GM18951 (cell line): ENCODE measurements around the gene TACR1.

Source experiments
- POLR2A ChIP-seq: IDR thresholded peaks from 4 replicates; pipeline ENCODE4 v1.6.1; 2011; ENCODE audit warnings: mild to moderate bottlenecking; ENCODE audit not compliant: insufficient read length, insufficient read depth; ENCODE audit errors: extremely low read depth
- in situ Hi-C: fragments of 300-500 bp; cut with MboI; formaldehyde crosslinking; loops from one replicate; pipeline ENCODE4 v1.12.0; 2022; ENCODE audit warnings: low sequenced_read_pairs, mixed read lengths, inconsistent platforms; ENCODE audit not compliant: unreplicated experiment

TACR1 gene

DNA sequence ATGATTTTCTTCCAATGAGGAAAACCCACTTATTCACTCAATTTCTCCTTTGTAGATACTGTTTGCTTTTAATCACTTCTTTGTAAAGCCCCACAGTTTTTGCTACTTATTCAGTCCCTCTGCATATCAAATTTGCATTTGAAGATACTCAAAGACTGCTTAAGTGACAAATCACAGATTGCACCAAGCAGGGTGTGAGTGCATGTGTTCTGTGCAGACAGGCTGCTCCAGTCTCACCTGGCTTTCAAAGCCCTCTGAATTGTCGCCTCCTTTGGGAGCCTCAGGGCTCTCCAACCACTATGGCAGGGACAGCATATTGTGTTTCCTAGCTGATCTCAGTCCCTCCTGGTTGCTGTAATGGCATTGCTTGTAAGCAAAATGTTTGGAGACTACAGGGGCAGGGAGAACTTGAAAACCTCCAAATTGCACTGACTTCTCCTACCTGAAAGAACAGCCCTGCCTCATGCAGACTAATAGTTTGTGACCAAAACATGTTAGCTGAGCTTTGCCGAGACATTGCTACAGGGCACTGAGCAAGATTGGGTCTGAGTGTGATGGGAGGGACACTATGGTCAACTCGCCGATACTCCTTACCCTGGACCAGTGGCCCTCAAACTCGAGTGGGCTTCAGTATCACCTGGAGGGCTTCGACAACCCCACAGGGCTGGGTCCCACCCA is 144.0 kb downstream of the TACR1 start:
- in situ Hi-C loops = no loop called here
- no peak for TF ChIP-seq POLR2A

GRCh38 chr2:75054296-75054695 is 145.0 kb downstream of the TACR1 start:
- TF ChIP-seq POLR2A = no peak
- in situ Hi-C loops = loop anchor here (5.0 kb wide), 1 partner anchor 137 kb away; no protein-coding TSS in a partner anchor

DNA sequence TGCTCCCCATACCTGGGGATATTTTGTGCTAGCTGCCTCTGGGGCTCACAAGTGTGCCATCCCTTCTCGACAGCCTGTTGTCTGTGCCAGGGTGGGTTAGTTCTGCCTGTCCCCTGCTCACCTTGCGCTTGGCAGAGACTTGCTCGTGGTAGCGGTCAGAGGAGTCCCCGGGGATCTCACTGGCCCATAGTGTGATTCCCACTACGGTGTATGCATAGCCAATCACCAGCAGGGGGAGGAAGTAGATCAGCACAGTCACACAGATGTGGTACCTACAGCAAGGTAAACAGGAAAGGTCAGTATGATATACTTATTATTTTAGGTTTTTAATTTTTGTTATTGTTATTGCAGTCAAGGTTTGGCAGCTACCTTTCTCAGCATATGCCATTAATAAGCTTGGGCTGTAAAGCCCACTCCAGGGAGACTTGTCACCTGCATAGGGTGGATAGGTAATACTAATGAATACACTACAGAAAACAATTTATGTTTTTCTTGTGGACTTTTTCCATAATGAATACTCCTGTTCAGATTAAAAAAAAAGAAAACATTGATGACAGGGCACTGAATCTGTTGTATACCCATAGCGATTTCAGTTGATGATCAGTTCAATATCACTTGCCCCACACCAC is 145.7 kb downstream of the TACR1 start:
- in situ Hi-C loops = loop anchor here (5.0 kb wide), 1 partner anchor 136 kb away; no protein-coding TSS in a partner anchor
- TF ChIP-seq POLR2A = no peak

GRCh38 chr2:75047992-75048625 is 151.2 kb downstream of the TACR1 start:
- in situ Hi-C loops = no loop called here
- TF ChIP-seq POLR2A = no peak

DNA sequence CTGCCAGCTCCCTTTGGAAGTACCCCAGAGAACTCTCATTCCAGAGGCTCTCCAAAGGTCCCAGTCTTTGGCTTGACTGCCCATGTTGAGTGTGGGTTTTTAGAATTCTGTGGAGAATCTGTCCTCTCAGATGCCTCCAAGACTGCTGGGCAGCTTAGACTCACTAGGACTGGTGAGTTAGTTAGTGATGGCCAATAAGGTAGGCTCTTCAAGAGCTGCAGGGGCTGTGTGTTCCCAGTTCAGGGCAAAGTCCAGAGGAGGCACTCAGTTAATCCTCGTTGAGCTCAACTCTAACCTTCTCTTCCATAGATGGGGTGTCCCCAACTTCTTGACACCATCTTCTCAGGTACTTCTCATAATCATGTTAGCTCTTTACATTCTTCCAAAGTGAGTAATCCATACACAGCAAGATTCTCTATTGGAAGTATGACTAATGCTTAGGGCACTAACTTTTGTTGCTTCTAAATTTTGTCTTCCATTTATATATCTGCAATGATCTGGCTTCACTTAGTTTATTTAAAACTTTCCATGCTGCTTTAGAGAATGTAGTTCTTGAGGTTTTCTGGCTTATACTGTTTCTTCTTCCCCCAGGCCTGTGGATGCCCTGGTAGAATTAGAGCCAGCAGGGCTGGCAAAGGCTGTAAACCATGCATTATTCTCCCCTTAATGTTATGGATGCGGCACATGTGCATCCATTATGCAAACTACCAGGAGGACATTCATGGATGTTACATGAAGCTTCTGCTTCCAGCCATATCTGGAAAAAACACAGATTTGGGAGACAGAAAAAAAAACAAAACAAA is 151.9 kb downstream of the TACR1 start:
- in situ Hi-C loops = no loop called here
- TF ChIP-seq POLR2A = no peak

GRCh38 chr2:75045526-75046050 is 153.7 kb downstream of the TACR1 start:
- in situ Hi-C loops = no loop called here
- TF ChIP-seq POLR2A = no peak

- TF ChIP-seq POLR2A = no peak
- in situ Hi-C loops = no loop called here
Observed at GRCh38 chr2:75044291-75044690, 155.0 kb downstream of the TACR1 start.

DNA sequence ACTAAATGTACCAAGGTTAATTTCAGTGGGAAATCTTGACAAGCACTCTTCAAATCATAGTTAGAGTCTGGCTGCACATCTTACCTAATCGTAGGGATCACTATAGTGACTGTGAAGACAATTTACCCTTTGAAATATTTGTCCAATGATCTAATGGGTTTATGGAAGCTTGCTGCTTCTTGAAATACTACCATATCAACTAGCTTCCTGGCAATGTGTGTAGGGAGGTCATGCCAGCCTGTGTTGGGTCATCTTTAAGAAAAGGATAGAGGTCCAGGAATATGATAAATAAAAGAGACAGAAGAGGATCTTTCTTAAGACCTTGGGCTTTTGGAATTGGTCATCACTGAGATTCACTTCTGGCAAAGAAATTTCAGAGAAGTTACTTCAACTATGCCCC is 156.5 kb downstream of the TACR1 start:
- in situ Hi-C loops = no loop called here

GRCh38 chr2:75041731-75042600 is 157.4 kb downstream of the TACR1 start:
- no peak for TF ChIP-seq POLR2A
- in situ Hi-C loops = no loop called here

More for the DNA sequence above, 156.5 kb downstream of the TACR1 start:
- no peak for TF ChIP-seq POLR2A

GRCh38 chr2:75041226-75041625 is 158.1 kb downstream of the TACR1 start:
- in situ Hi-C loops = no loop called here
- TF ChIP-seq POLR2A = no peak

DNA sequence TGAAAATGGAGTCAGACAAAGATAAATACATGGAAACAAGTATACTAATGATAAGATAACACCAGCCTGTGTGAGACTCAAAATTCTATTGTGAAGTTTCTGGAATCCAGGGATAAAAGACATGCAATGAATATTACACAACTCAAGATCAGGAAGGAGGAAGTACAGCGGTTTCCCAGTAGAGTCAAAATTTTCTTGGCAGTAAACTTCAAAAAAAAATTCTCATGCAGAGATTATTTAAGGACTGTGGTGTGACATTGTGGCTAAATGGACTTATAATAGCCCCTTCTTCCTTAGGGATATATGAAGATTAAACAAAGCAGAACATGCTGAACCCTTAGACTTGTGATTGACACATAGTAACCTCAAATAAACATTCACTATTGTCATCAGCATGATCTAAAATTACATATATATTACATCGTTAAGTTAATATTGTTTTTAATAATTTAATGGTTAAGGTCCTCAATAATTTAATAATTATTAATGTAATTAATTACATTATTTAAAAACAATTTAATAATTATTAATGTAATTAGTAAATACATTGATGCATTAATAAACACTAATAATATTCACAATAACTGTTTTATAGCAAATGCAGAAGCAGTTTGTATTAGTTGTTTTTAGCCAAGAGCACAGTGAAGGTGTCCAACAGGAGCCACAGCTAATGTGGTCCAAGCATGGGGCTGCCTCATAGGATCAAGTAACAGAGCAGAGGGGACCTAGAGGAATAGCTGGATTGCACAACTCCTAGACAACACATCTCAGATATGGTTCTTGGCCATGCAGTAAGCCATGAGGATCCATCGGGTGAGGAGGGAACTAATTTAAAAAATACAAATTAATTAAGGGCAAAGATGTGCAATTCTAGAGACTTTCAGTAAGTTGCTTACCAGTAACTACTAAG is 163.6 kb downstream of the TACR1 start:
- in situ Hi-C loops = no loop called here

DNA sequence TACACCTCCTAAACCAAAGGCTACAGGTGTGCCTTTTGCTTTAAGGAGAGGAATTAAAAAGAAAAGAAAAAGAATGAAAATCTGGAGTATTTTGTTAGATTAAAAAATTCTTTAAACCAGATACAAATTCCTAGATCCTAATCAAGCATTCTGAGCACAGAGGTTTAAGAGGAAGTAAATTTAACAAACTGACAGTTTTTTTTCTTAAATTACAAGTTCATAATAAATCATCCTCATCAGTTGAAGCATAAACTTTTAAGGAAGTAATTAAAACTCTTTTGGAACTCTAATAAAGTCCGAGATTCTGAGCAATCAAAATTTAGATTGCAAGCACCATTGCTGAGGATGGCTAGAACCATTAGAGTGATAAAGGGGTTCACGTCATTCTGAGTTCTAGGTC is 165.8 kb downstream of the TACR1 start:
- no peak for TF ChIP-seq POLR2A
- in situ Hi-C loops = no loop called here

More for the DNA sequence above, 163.6 kb downstream of the TACR1 start:
- TF ChIP-seq POLR2A = no peak
